HG02642 (cell line): ENCODE data around the gene CTBP2.

ENCODE experiments used
- ATAC-seq: cut with Tn5 transposase; IDR thresholded peaks from one replicate; pipeline ENCODE4 v1.9.1; 2021; ENCODE audit warnings: mild to moderate bottlenecking; ENCODE audit not compliant: unreplicated experiment, poor library complexity

Gene CTBP2

GRCh38 chr10:125159932-125160855, at the start of gene CTBP2:
Gene CTBP2, minus strand, starts transcription at chr10:125160563.
- no peak for ATAC-seq

- no peak for ATAC-seq
These were observed 49.4 kb upstream of the CTBP2 start for GRCh38 chr10:125209591-125210355.

DNA sequence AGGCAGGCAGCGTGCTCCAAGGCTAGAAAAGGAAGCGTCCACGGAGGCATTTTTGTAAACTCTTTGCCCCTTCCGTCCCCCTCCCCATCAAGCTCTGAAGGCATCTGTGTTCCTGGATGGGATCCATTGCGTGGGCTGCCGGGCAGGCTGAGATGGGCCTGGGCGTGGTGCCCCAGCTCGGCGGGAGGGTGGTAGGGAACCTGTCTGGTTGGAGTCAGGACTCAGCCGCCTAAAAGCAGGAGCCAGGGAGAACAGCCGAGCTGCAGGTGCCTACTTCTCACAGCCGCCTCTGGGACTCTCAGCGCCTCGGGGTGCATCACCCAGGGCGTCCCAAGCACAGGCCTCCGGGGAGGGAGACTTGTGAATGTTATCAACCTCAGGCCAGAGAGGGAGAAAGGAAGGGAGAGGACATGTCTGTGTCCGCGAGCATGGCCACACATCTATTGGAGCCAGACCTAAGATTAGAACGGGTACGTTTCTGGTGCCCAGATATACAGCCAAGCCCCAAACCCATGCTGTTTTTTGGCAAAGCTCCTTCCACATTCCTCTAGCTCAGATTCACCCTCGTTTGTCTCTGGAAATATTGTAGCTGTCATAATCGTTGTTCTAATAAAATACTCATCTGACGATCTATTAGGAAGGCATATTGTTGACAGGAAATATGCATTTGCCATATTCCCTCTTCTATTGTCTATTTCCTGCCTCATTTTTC, 48.6 kb upstream of the CTBP2 start:
- no peak for ATAC-seq

- ATAC-seq, result no peak
These were observed 46.3 kb upstream of the CTBP2 start for GRCh38 chr10:125206623-125207022.

DNA sequence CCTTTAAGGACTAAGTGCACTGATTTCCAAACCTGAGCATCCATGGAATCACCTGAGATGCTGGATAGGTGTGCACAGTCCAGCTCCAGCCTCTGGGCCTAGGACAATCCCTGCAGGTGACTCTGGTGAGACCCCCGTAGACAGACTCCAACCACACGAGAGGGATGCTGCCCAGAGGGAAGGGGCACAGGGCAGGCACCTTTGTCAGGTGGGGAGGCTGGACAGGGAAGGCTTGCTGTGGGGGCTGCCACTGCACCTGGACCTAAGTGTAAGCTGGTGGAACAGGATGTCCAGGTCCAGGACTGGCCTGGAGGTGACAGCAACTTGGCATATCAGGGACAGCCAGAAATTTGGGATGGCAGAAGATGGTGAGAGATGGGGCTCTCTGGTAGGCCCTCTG, 45.1 kb upstream of the CTBP2 start:
- no peak for ATAC-seq

DNA sequence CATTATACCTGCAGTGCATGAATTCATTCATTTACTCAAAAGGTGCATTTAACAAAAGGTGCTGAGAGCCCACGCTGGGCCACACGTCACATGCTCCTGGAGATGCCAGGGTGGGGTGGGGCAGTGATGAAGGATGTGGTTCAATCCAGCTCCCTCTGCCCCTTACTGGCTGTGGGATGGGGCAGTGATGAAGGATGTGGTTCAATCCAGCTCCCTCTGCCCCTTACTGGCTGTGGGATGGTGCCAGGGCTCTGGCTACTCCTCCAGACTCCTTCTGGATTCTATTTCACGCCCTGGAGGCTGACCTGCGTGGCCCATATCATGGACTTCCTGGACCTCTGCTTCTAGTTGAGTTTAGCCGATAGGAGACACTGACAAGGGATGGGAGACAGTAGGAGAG, 44.0 kb upstream of the CTBP2 start:
- no peak for ATAC-seq

DNA sequence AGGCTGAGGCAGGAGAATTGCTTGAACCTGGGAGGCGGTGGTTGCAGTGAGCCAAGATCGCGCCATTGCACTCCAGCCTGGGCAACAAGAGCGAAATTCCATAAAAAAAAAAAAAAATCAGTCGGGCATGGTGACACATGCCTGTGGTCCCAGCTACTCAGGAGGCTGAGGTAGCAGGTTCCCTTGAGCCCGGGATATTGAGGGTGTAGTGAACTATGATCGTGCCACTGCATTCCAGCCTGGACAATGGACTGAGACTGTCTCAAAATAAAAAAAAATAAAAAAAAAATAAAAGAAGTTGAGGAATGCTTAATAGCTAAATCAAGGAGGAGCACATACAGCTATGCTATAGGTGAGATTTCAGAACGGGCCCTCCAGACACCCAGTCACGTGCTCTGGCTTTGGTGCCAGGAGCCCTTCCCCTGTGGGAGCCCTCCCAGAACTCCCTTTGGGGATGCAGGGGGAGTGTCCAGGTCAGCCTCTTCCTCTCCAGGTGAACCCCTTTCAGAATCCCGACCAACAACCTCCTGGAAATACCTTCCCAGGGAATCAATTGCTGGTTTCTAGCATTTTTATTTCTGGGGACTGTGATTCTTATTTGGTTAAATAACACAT, 42.9 kb upstream of the CTBP2 start:
- no peak for ATAC-seq

GRCh38 chr10:125201791-125202622, 41.6 kb upstream of the CTBP2 start:
- no peak for ATAC-seq

DNA sequence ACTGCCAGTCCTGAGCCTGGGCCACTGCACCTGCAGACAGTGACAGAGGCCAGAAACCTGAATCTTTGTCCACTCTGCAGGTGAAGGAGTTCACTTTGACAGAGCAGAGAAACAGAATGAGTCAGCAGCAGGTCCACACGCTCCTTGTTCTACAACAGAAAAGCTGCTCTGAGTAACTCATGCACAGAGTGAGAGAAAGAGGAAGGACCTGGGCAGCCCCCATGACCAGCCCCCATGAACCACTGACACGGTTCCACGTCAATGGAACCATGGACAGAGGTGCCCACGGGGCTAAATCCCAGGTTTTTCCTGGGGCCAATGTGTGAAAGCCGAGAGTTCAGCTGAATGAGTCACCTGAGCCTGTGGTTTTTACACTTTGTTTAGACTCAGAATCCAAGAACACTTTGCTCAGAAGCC, 40.8 kb upstream of the CTBP2 start:
- peak; percentile 86 for ATAC-seq

- ATAC-seq, result no peak
These were observed 40.0 kb upstream of the CTBP2 start for GRCh38 chr10:125200396-125200795.

DNA sequence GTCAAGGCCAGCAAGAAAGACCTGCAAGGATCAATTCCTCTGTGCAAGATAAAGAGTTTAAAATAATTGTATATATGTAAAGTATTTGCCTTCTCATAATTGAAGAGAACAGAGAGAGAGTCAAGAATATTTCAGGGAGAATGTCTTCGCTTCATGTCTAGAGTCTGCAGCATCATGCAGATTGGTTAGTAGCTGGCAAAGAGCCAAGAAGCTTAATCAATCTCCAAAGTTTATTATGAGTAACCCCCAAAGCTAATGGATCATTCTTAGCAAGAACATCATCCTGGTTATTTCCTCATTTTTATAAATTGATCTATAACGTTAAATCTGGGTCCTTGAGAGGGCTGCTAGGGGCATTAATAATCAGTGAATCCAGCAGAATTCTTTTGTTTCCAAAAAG, 38.9 kb upstream of the CTBP2 start:
- no peak for ATAC-seq

GRCh38 chr10:125194814-125195213, 34.5 kb upstream of the CTBP2 start:
- no peak for ATAC-seq

DNA sequence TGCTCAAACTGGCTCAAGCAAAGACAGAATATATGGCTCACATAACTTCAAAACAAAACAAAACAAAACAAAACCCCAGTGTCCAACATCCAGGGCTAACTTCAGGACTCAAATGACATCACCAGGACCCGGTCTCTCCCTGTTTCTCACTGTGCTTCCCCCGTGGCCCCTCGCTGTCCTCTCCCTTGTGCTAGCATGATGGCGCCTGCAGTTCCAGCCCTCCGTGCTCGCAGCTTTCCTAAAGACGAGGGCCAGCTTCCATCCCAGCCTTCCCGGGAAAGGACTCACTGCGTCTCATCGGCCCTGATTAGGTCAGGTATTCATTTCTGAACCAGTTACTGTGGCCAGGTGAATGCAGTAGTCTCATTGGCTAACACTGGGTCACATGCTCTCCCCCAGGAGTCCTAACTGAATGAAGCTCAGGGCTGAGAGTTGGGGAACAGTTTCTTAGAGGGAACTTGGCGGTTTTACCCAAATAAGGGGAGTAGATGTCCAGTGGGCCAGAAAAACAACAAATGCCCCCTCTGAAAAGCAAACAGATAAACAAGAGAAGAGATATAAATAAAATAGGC, 33.0 kb upstream of the CTBP2 start:
- ATAC-seq, result no peak

GRCh38 chr10:125192620-125193019, 32.3 kb upstream of the CTBP2 start:
- no peak for ATAC-seq

- ATAC-seq, result no peak
These were observed 31.6 kb upstream of the CTBP2 start for GRCh38 chr10:125192005-125192404.

GRCh38 chr10:125190946-125191345, 30.6 kb upstream of the CTBP2 start:
- no peak for ATAC-seq

- ATAC-seq, result no peak
These were observed 30.1 kb upstream of the CTBP2 start for GRCh38 chr10:125190414-125190813.

DNA sequence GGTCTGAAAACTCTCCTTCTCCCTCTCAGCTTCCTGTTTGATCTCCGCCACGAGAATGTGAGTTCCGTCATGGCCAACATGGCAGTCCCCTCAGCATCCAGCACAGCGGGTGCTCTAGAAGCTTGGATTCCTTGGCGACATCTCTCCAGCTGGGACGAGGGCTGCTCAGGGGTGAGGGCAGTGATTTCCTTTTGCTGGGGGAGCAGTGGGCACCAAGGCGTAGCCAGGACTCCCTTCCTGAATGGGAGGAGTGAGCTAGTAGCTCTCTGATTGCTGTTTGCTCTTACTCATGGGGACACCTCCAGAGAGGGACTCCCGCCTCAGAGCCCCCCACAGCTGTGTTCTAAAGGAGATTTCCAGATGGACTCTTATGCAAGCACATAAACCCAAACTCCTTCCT, 28.8 kb upstream of the CTBP2 start:
- ATAC-seq, result no peak
